Naive B cell (primary cell): ENCODE measurements around the gene TGFBR1. TPM values are rescaled to one million over a fixed set of nuclear protein-coding genes. Genes with fewer than 3 reads are reported as not detected.

Experiments used
- ATAC-seq, 2 donors: fragments of 150-1000 bp; cut with Tn5 transposase; 2 replicates each; pipeline ENCODE4 v1.10.0; 2021; ENCODE audit warnings: low read depth in 2 of 2, mild to moderate bottlenecking in 2 of 2, moderate library complexity in 2 of 2
- DNase-seq: peaks from one replicate; pipeline ENCODE4 v3.0.0; 2022
- H3K27ac Mint-ChIP-seq, 6 donors: one replicate each; pipeline ENCODE4 v1.8.0; 2020 to 2022; ENCODE audit warnings: mild to moderate bottlenecking in 6 of 6, mixed read lengths in 6 of 6, moderate library complexity in 5 of 6, inconsistent platforms in 2 of 6
- H3K27me3 Mint-ChIP-seq, 3 donors: one replicate each; pipeline ENCODE4 v1.8.0; 2021 to 2022; ENCODE audit warnings: mixed read lengths in 3 of 3, mild to moderate bottlenecking in 1 of 3
- H3K36me3 Mint-ChIP-seq, 2 donors: one replicate each; pipeline ENCODE4 v1.8.0; 2020 to 2022; ENCODE audit warnings: mixed read lengths in 2 of 2, inconsistent platforms in 1 of 2, mild to moderate bottlenecking in 1 of 2
- H3K4me1 Mint-ChIP-seq, 3 donors: one replicate each; pipeline ENCODE4 v1.8.0; 2020 to 2022; ENCODE audit warnings: mixed read lengths in 3 of 3, inconsistent platforms in 1 of 3, mild to moderate bottlenecking in 1 of 3, moderate library complexity in 1 of 3
- H3K4me3 Mint-ChIP-seq, 8 donors: one replicate each; pipeline ENCODE4 v1.8.0; 2020 to 2022; ENCODE audit warnings: mild to moderate bottlenecking in 8 of 8, mixed read lengths in 8 of 8, moderate library complexity in 8 of 8, inconsistent platforms in 2 of 8
- H3K9me3 Mint-ChIP-seq, 7 donors: one replicate each; pipeline ENCODE4 v1.8.0; 2020 to 2022; ENCODE audit warnings: mixed read lengths in 7 of 7, mild to moderate bottlenecking in 5 of 7, inconsistent platforms in 2 of 7, moderate library complexity in 1 of 7
- polyA plus RNA-seq, 6 donors: library from polyadenylated mRNA; unstranded; fragments of 300-500 nt; fragmentation: Illumina TruSeq; gene quantifications; one replicate each; pipeline ENCODE4 v1.2.3, GENCODE V29; 2021; ENCODE audit warnings: low read depth in 6 of 6

Gene TGFBR1
- 10 to 100 TPM in 4 of 6 donors, 1 to 10 TPM in 2; 6.6 to 14.6 (median 11.3) TPM for polyA plus RNA-seq

GRCh38 chr9:99104459-99105151, at the start of gene TGFBR1:
TSS of gene TGFBR1 (plus strand) at chr9:99105113. CDS start at chr9:99105206, 93 bp downstream.
- Mint-ChIP-seq H3K9me3 (peaks cover 0 to 7% (median 2%) of the 10 kb centered on the region in 7 donors), H3K4me3 (peak within 1 kb of the TSS; percentile 91 to 97 (median 94)), H3K27me3 (no peaks in the 10 kb centered on the region), H3K4me1 (peaks cover 39 to 48% (median 48%) of the 10 kb centered on the region in 3 donors), H3K27ac (peak within 1 kb of the TSS; percentile 67 to 95 (median 92)), H3K36me3 (no peaks in the 10 kb centered on the region)
- ATAC-seq (peak; percentile 83 to 86), DNase-seq (peak; percentile 96)

- Mint-ChIP-seq H3K4me3 (peak overlapping the region in 1 of 8 donors; percentile 48), H3K27me3 (no peaks in the 10 kb centered on the region), H3K27ac (no peak overlapping the region), H3K36me3 (no peaks in the 10 kb centered on the region), H3K4me1 (peaks cover 57 to 66% (median 58%) of the 10 kb centered on the region in 3 donors), H3K9me3 (peaks cover 0 to 3% (median 0%) of the 10 kb centered on the region in 7 donors)
- ATAC-seq (no peak), DNase-seq (no peak)
Measured at GRCh38 chr9:99055384-99055783, 49.5 kb upstream of the TGFBR1 start.

- H3K9me3 Mint-ChIP-seq = peaks cover 0 to 3% (median 0%) of the 10 kb centered on the region in 7 donors
- no peaks in the 10 kb centered on the region for H3K36me3 Mint-ChIP-seq
- H3K27ac Mint-ChIP-seq = no peak overlapping the region
- ATAC-seq (no peak), DNase-seq (no peak)
- no peaks in the 10 kb centered on the region for H3K27me3 Mint-ChIP-seq
- peak overlapping the region in 1 of 8 donors; percentile 20 for H3K4me3 Mint-ChIP-seq
- H3K4me1 Mint-ChIP-seq = peaks cover 62 to 72% (median 65%) of the 10 kb centered on the region in 3 donors
Measured at GRCh38 chr9:99056186-99056585, 48.7 kb upstream of the TGFBR1 start.

DNA sequence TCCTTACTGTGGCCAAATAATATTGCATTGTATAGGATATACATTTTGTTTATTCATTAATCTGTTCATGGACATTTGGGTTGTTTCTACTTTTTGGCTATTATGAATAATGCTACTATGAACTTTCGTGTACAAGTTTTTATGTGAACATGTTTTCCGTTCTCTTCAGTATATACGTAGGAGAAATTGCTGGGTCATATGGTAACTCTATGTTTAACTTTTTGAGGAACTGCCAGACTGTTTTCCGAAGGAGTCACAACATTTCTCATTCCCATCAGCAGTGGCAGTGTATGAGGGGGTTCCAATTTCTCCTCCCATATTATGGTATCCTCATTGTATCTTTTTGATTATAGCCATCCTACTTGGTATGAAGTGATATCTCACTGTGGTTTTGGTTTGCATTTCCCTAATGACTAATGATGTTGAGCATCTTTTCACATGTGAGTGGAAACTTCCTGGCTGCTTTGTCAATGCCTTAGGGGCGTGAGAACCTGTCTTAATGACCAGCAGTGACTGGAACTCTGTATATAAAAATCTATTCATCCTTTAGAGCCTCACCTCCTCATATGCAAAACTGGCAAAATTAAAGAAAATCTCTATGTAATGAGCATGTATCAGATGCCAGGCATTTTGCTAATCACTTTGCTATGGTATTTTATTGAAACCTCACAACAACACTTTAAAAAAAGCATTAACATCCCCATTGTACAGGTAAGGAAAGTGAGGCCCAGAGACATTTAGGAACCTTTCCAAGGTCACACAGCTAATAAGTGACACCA, 47.8 kb upstream of the TGFBR1 start:
- H3K4me1 Mint-ChIP-seq = peaks cover 62 to 72% (median 66%) of the 10 kb centered on the region in 3 donors
- H3K4me3 Mint-ChIP-seq = peak overlapping the region; percentile 48 to 92 (median 83)
- no peak for DNase-seq
- no peaks in the 10 kb centered on the region for H3K36me3 Mint-ChIP-seq
- peak overlapping the region in 5 of 6 donors; percentile 2 to 83 (median 36) for H3K27ac Mint-ChIP-seq
- no peaks in the 10 kb centered on the region for H3K27me3 Mint-ChIP-seq
- peaks cover 0 to 3% (median 0%) of the 10 kb centered on the region in 7 donors for H3K9me3 Mint-ChIP-seq
- no peak for ATAC-seq

DNA sequence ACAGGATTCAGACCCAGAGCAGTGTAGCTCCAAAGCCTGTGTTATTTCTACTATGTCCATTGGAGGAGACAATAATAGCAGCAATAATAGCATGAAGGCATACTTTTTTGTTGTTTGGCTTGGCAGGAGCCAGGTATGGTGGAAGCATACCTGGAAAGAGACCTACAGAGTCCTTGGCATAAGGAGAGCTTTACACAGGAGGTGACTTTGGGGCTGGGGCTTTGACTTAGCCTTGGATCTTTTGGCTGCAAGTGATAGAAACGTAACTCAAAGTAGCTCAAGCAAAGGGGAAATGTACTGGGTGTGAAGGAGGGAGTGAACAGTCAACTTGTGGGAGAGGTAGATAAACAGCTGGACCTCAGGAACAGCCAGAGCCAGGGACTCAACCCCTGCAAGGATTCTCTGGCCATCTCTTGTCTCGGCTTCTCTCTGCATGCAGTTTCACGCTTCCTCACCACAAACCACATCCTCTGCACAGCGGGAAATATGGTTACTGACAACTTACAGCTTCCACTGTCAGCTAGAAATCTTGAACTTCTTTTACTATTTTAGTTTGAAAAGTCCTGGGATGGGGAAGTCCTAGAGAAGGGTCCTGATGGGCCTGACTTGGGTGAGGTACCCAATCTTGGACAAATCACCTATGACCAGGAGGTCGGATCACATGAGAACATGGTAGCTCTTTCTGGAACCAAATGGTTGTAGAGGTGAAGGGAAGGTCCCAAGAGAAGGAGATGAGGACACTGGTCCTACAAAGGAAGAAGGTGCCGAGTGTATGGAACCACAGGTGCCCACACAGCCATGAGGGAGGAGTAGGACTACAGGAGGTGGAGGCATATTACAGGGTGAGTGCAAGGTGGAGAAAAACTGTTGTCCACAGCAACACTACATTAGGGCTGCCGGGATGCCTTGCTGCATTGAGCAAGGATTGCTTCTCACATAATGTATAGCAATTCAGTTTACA, 47.0 kb upstream of the TGFBR1 start:
- ATAC-seq (peak; percentile 63 to 64), DNase-seq (peak; percentile 69)
- Mint-ChIP-seq H3K27me3 (no peaks in the 10 kb centered on the region), H3K9me3 (peaks cover 0 to 3% (median 0%) of the 10 kb centered on the region in 7 donors), H3K4me1 (peaks cover 55 to 65% (median 63%) of the 10 kb centered on the region in 3 donors), H3K27ac (peak overlapping the region; percentile 78 to 96 (median 86)), H3K36me3 (no peaks in the 10 kb centered on the region), H3K4me3 (peak overlapping the region; percentile 68 to 92 (median 86))

DNA sequence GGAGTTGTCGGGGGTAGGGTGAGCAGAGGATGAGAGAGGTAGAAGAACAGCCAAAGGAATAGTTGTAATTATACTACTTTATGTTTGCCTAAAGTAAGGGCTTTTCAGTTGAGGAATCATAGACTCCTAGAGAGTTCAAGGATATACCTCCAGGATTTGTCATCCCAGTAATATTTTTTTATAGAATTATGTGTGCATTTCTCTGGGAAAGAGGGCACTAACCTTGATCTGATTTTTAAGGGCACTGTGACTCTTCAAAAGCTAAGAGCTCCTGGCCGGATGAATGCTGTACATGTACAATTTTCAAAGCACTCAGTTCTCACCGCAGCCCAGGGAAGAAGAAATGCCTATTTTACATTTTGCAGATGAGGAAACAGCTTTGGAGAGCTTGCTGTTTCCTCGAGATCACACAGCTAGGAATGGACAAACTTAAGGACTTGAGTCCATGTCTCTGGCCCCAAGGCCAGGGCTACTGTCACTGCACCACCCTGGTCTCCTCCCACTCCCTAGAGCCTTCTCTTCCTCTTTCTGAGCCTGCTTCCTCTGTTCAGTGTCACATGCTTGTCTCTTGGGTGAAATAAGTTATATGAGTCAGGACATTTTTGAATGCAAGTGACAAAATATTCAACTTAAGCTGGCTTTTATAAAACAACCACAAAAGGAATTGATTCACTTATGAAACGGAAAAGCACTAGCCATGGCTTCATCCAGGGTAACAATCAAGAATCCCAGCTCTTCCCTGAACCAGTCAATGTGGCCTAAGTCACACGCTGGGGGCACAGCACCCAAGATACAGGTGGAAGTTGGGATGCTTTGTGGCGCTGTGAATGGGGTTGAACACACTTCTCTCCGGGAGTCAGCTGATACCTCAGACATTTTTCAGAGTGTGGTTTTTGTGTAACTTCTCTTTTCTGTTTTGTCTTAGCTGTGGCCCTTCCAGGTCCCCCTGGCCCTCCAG, 45.7 kb upstream of the TGFBR1 start:
- H3K4me3 Mint-ChIP-seq = peak overlapping the region; percentile 62 to 92 (median 83)
- DNase-seq (peak; percentile 74), ATAC-seq (peak; percentile 91 to 92)
- no peaks in the 10 kb centered on the region for H3K27me3 Mint-ChIP-seq
- H3K4me1 Mint-ChIP-seq = peaks cover 49 to 60% (median 53%) of the 10 kb centered on the region in 3 donors
- H3K27ac Mint-ChIP-seq = peak overlapping the region; percentile 69 to 96 (median 88)
- H3K9me3 Mint-ChIP-seq = peaks cover 0 to 3% (median 0%) of the 10 kb centered on the region in 7 donors
- peaks cover 0 to 1% of the 10 kb centered on the region in 2 donors for H3K36me3 Mint-ChIP-seq

- Mint-ChIP-seq H3K27me3 (no peaks in the 10 kb centered on the region), H3K36me3 (peaks cover 0 to 6% of the 10 kb centered on the region in 2 donors), H3K4me1 (peaks cover 49 to 55% (median 51%) of the 10 kb centered on the region in 3 donors), H3K9me3 (no peaks in the 10 kb centered on the region), H3K4me3 (peak overlapping the region in 2 of 8 donors; percentile 24 to 56), H3K27ac (peak overlapping the region in 2 of 6 donors; percentile 47 to 93)
- ATAC-seq = no peak
- no peak for DNase-seq
Measured at GRCh38 chr9:99060621-99061020, 44.3 kb upstream of the TGFBR1 start.

- H3K9me3 Mint-ChIP-seq = no peaks in the 10 kb centered on the region
- peaks cover 0 to 6% of the 10 kb centered on the region in 2 donors for H3K36me3 Mint-ChIP-seq
- no peak overlapping the region for H3K4me3 Mint-ChIP-seq
- ATAC-seq (no peak), DNase-seq (no peak)
- no peak overlapping the region for H3K27ac Mint-ChIP-seq
- H3K4me1 Mint-ChIP-seq = peaks cover 36 to 37% (median 37%) of the 10 kb centered on the region in 3 donors
- H3K27me3 Mint-ChIP-seq = no peaks in the 10 kb centered on the region
Measured at GRCh38 chr9:99062549-99062948, 42.4 kb upstream of the TGFBR1 start.

- Mint-ChIP-seq H3K36me3 (peaks cover 0 to 6% of the 10 kb centered on the region in 2 donors), H3K4me3 (no peak overlapping the region), H3K27ac (no peak overlapping the region), H3K27me3 (no peaks in the 10 kb centered on the region), H3K9me3 (no peaks in the 10 kb centered on the region), H3K4me1 (peaks cover 27% of the 10 kb centered on the region in 3 donors)
- DNase-seq (no peak), ATAC-seq (no peak)
Measured at GRCh38 chr9:99063522-99063921, 41.4 kb upstream of the TGFBR1 start.

GRCh38 chr9:99066571-99066970, 38.3 kb upstream of the TGFBR1 start:
- ATAC-seq (no peak), DNase-seq (no peak)
- H3K4me1 Mint-ChIP-seq = peaks cover 13 to 16% (median 15%) of the 10 kb centered on the region in 3 donors
- no peaks in the 10 kb centered on the region for H3K27me3 Mint-ChIP-seq
- H3K36me3 Mint-ChIP-seq = peaks cover 0 to 6% of the 10 kb centered on the region in 2 donors
- no peak overlapping the region for H3K4me3 Mint-ChIP-seq
- no peak overlapping the region for H3K27ac Mint-ChIP-seq
- H3K9me3 Mint-ChIP-seq = no peaks in the 10 kb centered on the region

GRCh38 chr9:99069075-99069474, 35.8 kb upstream of the TGFBR1 start:
- peak overlapping the region in 3 of 6 donors; percentile 57 to 75 (median 62) for H3K27ac Mint-ChIP-seq
- DNase-seq (no peak), ATAC-seq (no peak)
- peaks cover 0 to 6% of the 10 kb centered on the region in 2 donors for H3K36me3 Mint-ChIP-seq
- H3K4me3 Mint-ChIP-seq = peak overlapping the region in 1 of 8 donors; percentile 9
- no peaks in the 10 kb centered on the region for H3K27me3 Mint-ChIP-seq
- no peaks in the 10 kb centered on the region for H3K9me3 Mint-ChIP-seq
- peaks cover 10 to 15% (median 10%) of the 10 kb centered on the region in 3 donors for H3K4me1 Mint-ChIP-seq

DNA sequence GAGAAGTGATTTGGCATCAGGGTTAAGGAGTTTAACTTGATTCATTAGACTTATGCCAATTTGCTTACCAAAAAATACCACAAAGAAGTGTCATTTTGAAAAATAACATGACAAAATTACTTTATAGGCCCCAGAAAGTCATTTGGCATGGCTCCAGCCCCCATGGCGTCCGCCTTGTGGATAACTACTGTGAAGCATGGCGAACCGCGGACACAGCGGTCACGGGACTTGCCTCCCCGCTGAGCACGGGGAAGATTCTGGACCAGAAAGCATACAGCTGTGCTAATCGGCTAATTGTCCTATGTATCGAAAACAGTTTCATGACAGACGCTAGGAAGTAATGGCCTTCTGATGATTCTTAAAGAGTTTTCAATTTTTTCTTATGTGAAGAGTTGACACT, 35.4 kb upstream of the TGFBR1 start:
- Mint-ChIP-seq H3K27ac (peak overlapping the region in 2 of 6 donors; percentile 51 to 62), H3K4me1 (peaks cover 10 to 15% (median 10%) of the 10 kb centered on the region in 3 donors), H3K9me3 (no peaks in the 10 kb centered on the region), H3K36me3 (peaks cover 0 to 2% of the 10 kb centered on the region in 2 donors), H3K27me3 (no peaks in the 10 kb centered on the region), H3K4me3 (no peak overlapping the region)
- ATAC-seq = no peak
- DNase-seq = no peak
